CD14-positive monocyte (primary cell): ENCODE data around the gene MAP3K6. TPM values are rescaled to one million over a fixed set of nuclear protein-coding genes. Genes with fewer than 3 reads are reported as not detected.

Experiments
- DNase-seq, 3 donors: peaks; one replicate each; pipeline ENCODE4 v3.0.0-alpha.2; 2011 to 2022
- H2AFZ ChIP-seq: 2 replicates; pipeline ENCODE4 v1.6.0; 2012; ENCODE audit warnings: mild to moderate bottlenecking, low read depth, low read length, inconsistent platforms; ENCODE audit not compliant: insufficient read depth, poor library complexity, severe bottlenecking
- H3K27ac ChIP-seq, 2 donors: 1 replicate in 1 of 2; 2 replicates in 1 of 2; pipeline ENCODE4 v1.5.1; 2012 to 2013; ENCODE audit warnings: low read length in 2 of 2, control low read depth in 1 of 2, inconsistent platforms in 1 of 2, low read depth in 1 of 2, mild to moderate bottlenecking in 1 of 2
- H3K27me3 ChIP-seq, 2 donors: one replicate each; pipeline versions ENCODE4 v1.6.0 to v1.6.1; 2011 to 2013; ENCODE audit warnings: low read length in 2 of 2; ENCODE audit not compliant: control insufficient read depth in 2 of 2, insufficient read depth in 2 of 2
- H3K36me3 ChIP-seq, 2 donors: replicated peaks in 1 of 2; 1 replicate in 1 of 2; 2 replicates in 1 of 2; pipeline versions ENCODE4 v1.5.1 to v1.6.1; 2012 to 2013; ENCODE audit warnings: low read length in 2 of 2, control low read depth in 1 of 2, inconsistent platforms in 1 of 2, mild to moderate bottlenecking in 1 of 2; ENCODE audit not compliant: insufficient read depth in 2 of 2, control insufficient read depth in 1 of 2
- H3K4me1 ChIP-seq, 2 donors: 1 replicate in 1 of 2; 2 replicates in 1 of 2; pipeline versions ENCODE4 v1.5.1 to v1.6.1; 2012 to 2013; ENCODE audit warnings: low read length in 2 of 2, control low read depth in 1 of 2, inconsistent platforms in 1 of 2, mild to moderate bottlenecking in 1 of 2, moderate library complexity in 1 of 2; ENCODE audit not compliant: insufficient read depth in 2 of 2, control insufficient read depth in 1 of 2
- H3K4me2 ChIP-seq: replicated peaks from 2 replicates; pipeline ENCODE3; 2012; ENCODE audit warnings: low read length, moderate library complexity, mild to moderate bottlenecking; ENCODE audit not compliant: poor library complexity, severe bottlenecking; ENCODE audit errors: extremely low read depth
- H3K4me3 ChIP-seq, 3 experiments: fragments of 200-600 bp in 1 of 3; sonication (generic) in 1 of 3; replicated peaks in 1 of 3; 1 replicate in 2 of 3; 2 replicates in 1 of 3; pipeline ENCODE4 v1.5.1; 2011 to 2013; ENCODE audit warnings: low read length in 3 of 3, mild to moderate bottlenecking in 3 of 3, control low read depth in 2 of 3, low read depth in 2 of 3, inconsistent platforms in 1 of 3, moderate library complexity in 1 of 3
- H3K79me2 ChIP-seq: 2 replicates; pipeline ENCODE4 v1.6.0; 2012; ENCODE audit warnings: mild to moderate bottlenecking, control low read depth, inconsistent platforms, low read length, moderate library complexity; ENCODE audit not compliant: insufficient read depth
- H3K9ac ChIP-seq: 2 replicates; pipeline ENCODE4 v1.6.0; 2017; ENCODE audit warnings: low read length, mild to moderate bottlenecking; ENCODE audit not compliant: insufficient read depth, poor library complexity, severe bottlenecking
- H3K9me3 ChIP-seq, 2 donors: replicated peaks in 1 of 2; 1 replicate in 1 of 2; 2 replicates in 1 of 2; pipeline versions ENCODE4 v1.5.1 to v1.6.1; 2012 to 2013; ENCODE audit warnings: low read length in 2 of 2, control low read depth in 1 of 2; ENCODE audit not compliant: control insufficient read depth in 1 of 2, insufficient read depth in 1 of 2
- H4K20me1 ChIP-seq: 2 replicates; pipeline ENCODE4 v1.6.0; 2012; ENCODE audit warnings: mild to moderate bottlenecking, low read length, control low read depth, moderate library complexity; ENCODE audit not compliant: insufficient read depth
- H3K27ac Mint-ChIP-seq, 7 donors: one replicate each; pipeline ENCODE4 v1.8.0; 2020; ENCODE audit warnings: mild to moderate bottlenecking in 7 of 7, mixed read lengths in 7 of 7, moderate library complexity in 6 of 7, inconsistent platforms in 2 of 7
- H3K27me3 Mint-ChIP-seq, 3 donors: one replicate each; pipeline ENCODE4 v1.8.0; 2021 to 2022; ENCODE audit warnings: low read depth in 3 of 3, mild to moderate bottlenecking in 3 of 3, mixed read lengths in 3 of 3, moderate library complexity in 3 of 3, inconsistent platforms in 1 of 3
- H3K36me3 Mint-ChIP-seq, 2 donors: one replicate each; pipeline ENCODE4 v1.8.0; 2020; ENCODE audit warnings: mixed read lengths in 2 of 2, inconsistent platforms in 1 of 2, mild to moderate bottlenecking in 1 of 2
- H3K4me1 Mint-ChIP-seq: one replicate; pipeline ENCODE4 v1.8.0; 2020; ENCODE audit warnings: mild to moderate bottlenecking, mixed read lengths
- H3K4me3 Mint-ChIP-seq, 2 donors: one replicate each; pipeline ENCODE4 v1.8.0; 2020; ENCODE audit warnings: mild to moderate bottlenecking in 2 of 2, mixed read lengths in 2 of 2, moderate library complexity in 1 of 2
- H3K9me3 Mint-ChIP-seq, 7 donors: one replicate each; pipeline ENCODE4 v1.8.0; 2020 to 2022; ENCODE audit warnings: mixed read lengths in 7 of 7, mild to moderate bottlenecking in 6 of 7, moderate library complexity in 6 of 7, inconsistent platforms in 2 of 7
- CTCF ChIP-seq: fragments of 200-600 bp; IDR thresholded peaks from one replicate; pipeline ENCODE4 v1.8.0; 2022; ENCODE audit warnings: antibody characterized with exemption, mild to moderate bottlenecking
- WGBS: methylation state at CpG from one replicate; pipeline ENCODE4 v1.1.5; 2013; ENCODE audit warnings: missing lambda C conversion rate; ENCODE audit not compliant: insufficient coverage; 5-methylcytosine and 5-hydroxymethylcytosine counted together
- intact Hi-C, 2 donors: fragments of 100-400 bp; cut with micrococcal nuclease; formaldehyde crosslinking; loops; one replicate each; pipeline versions ENCODE4 v1.15.0 to v1.15.1; 2023
- polyA plus RNA-seq, 3 donors: library from polyadenylated mRNA; depleted of rRNA in 1 of 3; unstranded in 2 of 3; stranded (reverse) in 1 of 3; fragments of 300-500 nt in 2 of 3; fragments of >200 nt in 1 of 3; fragmentation: Illumina TruSeq in 2 of 3; gene quantifications; 1 replicate in 2 of 3; 2 replicates in 1 of 3; pipeline ENCODE4 v1.2.3, GENCODE V29; 2012 to 2021

MAP3K6 gene
- polyA plus RNA-seq, 3 donors, result 3.2 to 14.8 (median 6.7) TPM

- H3K27me3 Mint-ChIP-seq, result peaks cover 1 to 13% (median 4%) of the 10 kb centered on the region in 3 donors
- no peak overlapping the region for H3K4me2 ChIP-seq
- H4K20me1 ChIP-seq, result peaks cover 9% of the 10 kb centered on the region
- peaks cover 18 to 33% of the 10 kb centered on the region in 2 donors for H3K4me1 ChIP-seq
- H2AFZ ChIP-seq, result no peak overlapping the region
- H3K4me1 Mint-ChIP-seq, result peaks cover 18% of the 10 kb centered on the region
- no peak overlapping the region for H3K4me3 ChIP-seq
- peaks cover 0 to 2% of the 10 kb centered on the region in 2 donors for H3K27me3 ChIP-seq
- no peak overlapping the region for H3K9ac ChIP-seq
- no peaks in the 10 kb centered on the region for H3K79me2 ChIP-seq
- H3K27ac ChIP-seq, result no peak overlapping the region
- peaks cover 29 to 46% of the 10 kb centered on the region in 2 donors for H3K36me3 ChIP-seq
- no peak overlapping the region for H3K4me3 Mint-ChIP-seq
- no peak overlapping the region for H3K27ac Mint-ChIP-seq
- TF ChIP-seq CTCF, result no peak
- intact Hi-C loops, result no loop called here
- peaks cover 0 to 2% (median 0%) of the 10 kb centered on the region in 7 donors for H3K9me3 Mint-ChIP-seq
- no peak for DNase-seq
- no peaks in the 10 kb centered on the region for H3K9me3 ChIP-seq
- H3K36me3 Mint-ChIP-seq, result peaks cover 16 to 71% of the 10 kb centered on the region in 2 donors
- WGBS, result 96% methylated on average over 13 of the region's 13 CpGs
Measured at GRCh38 chr1:27353166-27353565, 13.6 kb downstream of the MAP3K6 start.

- intact Hi-C loops, result no loop called here
- TF ChIP-seq CTCF, result no peak
- DNase-seq, result no peak
- Histone ChIP-seq H3K27me3 (peaks cover 0 to 2% of the 10 kb centered on the region in 2 donors), H2AFZ (no peak overlapping the region), H3K79me2 (no peaks in the 10 kb centered on the region), H3K4me3 (no peak overlapping the region), H3K36me3 (peaks cover 35 to 57% of the 10 kb centered on the region in 2 donors), H3K9me3 (no peaks in the 10 kb centered on the region), H3K4me1 (peaks cover 6 to 19% of the 10 kb centered on the region in 2 donors), H4K20me1 (peaks cover 4% of the 10 kb centered on the region), H3K4me2 (no peak overlapping the region), H3K27ac (no peak overlapping the region), H3K9ac (no peak overlapping the region)
- Mint-ChIP-seq H3K27ac (no peak overlapping the region), H3K9me3 (peaks cover 0 to 2% (median 0%) of the 10 kb centered on the region in 7 donors), H3K36me3 (peaks cover 26 to 71% of the 10 kb centered on the region in 2 donors), H3K4me3 (no peak overlapping the region), H3K4me1 (peaks cover 11% of the 10 kb centered on the region), H3K27me3 (peaks cover 1 to 11% (median 4%) of the 10 kb centered on the region in 3 donors)
- 94% methylated on average over 3 of the region's 8 CpGs for WGBS
Measured at GRCh38 chr1:27351541-27352107, 15.1 kb downstream of the MAP3K6 start.
